Activated naive CD8-positive, alpha-beta T cell treated with anti-CD3 and anti-CD28 coated beads, Interleukin-2, amount 50 U/mL, for 24 hours (primary cell): ENCODE results near the gene ELP5.

Source experiments
- ATAC-seq: fragments of 150-1000 bp; cut with Tn5 transposase; one replicate; pipeline ENCODE4 v1.10.0; 2021
- DNase-seq: peaks from one replicate; pipeline ENCODE4 v3.0.0; 2021
- H3K27ac Mint-ChIP-seq: one replicate; pipeline ENCODE4 v1.8.0; 2021; ENCODE audit warnings: mild to moderate bottlenecking, mixed read lengths
- H3K27me3 Mint-ChIP-seq: one replicate; pipeline ENCODE4 v1.8.0; 2021; ENCODE audit warnings: mixed read lengths
- H3K36me3 Mint-ChIP-seq: one replicate; pipeline ENCODE4 v1.8.0; 2021; ENCODE audit warnings: low read depth, mixed read lengths
- H3K4me1 Mint-ChIP-seq: one replicate; pipeline ENCODE4 v1.8.0; 2021; ENCODE audit warnings: mixed read lengths
- H3K4me3 Mint-ChIP-seq: one replicate; pipeline ENCODE4 v1.8.0; 2021; ENCODE audit warnings: mild to moderate bottlenecking, moderate library complexity, mixed read lengths
- H3K9me3 Mint-ChIP-seq: one replicate; pipeline ENCODE4 v1.8.0; 2021; ENCODE audit warnings: mixed read lengths

The ELP5 gene

DNA sequence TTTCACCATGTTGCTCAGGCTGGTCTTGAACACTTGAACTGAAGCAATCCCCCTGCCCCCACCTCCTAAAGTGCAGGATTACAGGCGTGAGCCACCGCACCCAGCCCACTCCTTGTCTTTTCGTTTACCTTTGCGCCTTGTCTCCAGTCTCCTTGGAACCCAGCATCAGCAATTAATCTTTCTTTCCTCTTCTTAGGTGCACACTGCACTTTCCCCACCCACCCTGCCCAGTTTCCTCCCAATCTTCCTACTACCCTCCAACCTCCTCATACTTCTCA is 11.7 kb downstream of the ELP5 start:
- Mint-ChIP-seq H3K4me1 (peaks cover 36% of the 10 kb centered on the region), H3K36me3 (peaks cover 5% of the 10 kb centered on the region), H3K4me3 (peak overlapping the region; percentile 19), H3K27ac (no peak overlapping the region), H3K27me3 (peaks cover 21% of the 10 kb centered on the region), H3K9me3 (no peaks in the 10 kb centered on the region)
- DNase-seq (no peak), ATAC-seq (no peak)

DNA sequence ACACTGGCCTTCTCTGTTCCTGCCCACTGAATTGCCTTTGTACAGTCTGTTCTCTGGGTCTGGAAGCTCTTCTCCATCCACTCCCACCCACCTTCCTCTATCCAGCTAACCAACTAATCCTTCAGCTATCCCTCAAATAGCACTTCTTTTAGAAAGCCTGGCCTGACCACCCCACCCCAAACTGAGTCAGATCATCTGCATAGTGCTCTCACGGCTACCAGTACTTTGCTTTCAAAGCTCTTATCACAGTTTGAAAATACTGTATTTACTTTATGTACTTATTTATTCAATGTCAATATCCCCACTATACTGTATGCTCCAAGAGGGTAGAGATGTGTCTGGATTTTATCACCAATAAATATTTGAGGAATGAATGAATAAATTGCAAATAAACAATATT is 14.8 kb downstream of the ELP5 start:
- no peak for DNase-seq
- no peak overlapping the region for H3K27ac Mint-ChIP-seq
- peaks cover 25% of the 10 kb centered on the region for H3K4me1 Mint-ChIP-seq
- no peaks in the 10 kb centered on the region for H3K9me3 Mint-ChIP-seq
- no peak for ATAC-seq
- H3K4me3 Mint-ChIP-seq, result no peak overlapping the region
- no peaks in the 10 kb centered on the region for H3K36me3 Mint-ChIP-seq
- H3K27me3 Mint-ChIP-seq, result peaks cover 21% of the 10 kb centered on the region

DNA sequence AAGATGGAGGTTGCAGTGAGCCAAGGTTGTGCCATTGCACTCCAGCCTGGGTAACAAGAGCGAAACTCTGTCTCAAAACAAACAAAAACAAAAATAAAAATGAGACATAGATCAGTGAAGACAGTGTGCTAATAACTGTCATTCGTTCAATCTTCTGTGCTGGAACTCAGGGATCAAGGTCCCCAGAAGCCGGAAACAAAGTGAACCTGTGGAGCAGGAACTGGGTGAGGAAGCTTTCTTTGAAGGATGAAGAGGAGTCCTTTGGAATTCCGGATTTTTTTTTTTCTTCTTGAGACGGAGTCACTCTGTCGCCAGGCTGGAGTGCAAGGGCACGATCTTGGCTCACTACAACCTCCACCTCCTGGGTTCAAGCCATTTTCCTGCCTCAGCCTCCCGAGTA is 27.4 kb downstream of the ELP5 start:
- H3K9me3 Mint-ChIP-seq, result no peaks in the 10 kb centered on the region
- peaks cover 18% of the 10 kb centered on the region for H3K4me1 Mint-ChIP-seq
- no peak overlapping the region for H3K4me3 Mint-ChIP-seq
- ATAC-seq (no peak), DNase-seq (no peak)
- peaks cover 17% of the 10 kb centered on the region for H3K27me3 Mint-ChIP-seq
- H3K36me3 Mint-ChIP-seq, result no peaks in the 10 kb centered on the region
- H3K27ac Mint-ChIP-seq, result no peak overlapping the region

DNA sequence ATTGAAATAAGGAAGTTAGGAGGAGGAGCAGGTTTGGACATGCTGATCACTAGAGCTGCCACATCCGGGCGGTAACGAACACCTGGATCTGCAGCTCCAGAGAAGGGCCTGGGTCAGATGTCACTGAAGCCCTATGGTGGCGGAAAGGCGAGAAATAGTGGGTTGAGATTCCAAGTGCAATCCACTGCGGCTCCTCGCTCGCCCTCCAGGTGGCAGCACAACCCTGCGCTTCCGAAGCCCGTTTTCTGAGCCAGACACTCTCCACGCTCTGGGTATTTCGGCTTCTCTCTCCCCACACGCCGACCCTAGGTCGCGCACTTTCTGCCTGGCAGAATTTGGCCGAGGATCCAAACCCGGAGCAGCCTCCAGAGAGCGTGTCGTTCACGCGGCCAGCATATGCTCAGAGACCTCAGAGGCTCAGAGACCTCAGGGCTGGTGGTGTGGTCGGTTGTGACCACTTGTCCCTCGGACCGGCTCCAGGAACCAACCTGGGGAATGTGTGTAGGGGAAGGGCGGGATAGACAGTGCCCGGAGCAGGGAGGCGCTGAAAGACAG is 28.6 kb downstream of the ELP5 start:
- Mint-ChIP-seq H3K27ac (peak overlapping the region; percentile 57), H3K9me3 (no peaks in the 10 kb centered on the region), H3K4me3 (peak overlapping the region; percentile 73), H3K27me3 (peaks cover 17% of the 10 kb centered on the region), H3K36me3 (no peaks in the 10 kb centered on the region), H3K4me1 (peaks cover 18% of the 10 kb centered on the region)
- DNase-seq, result peak; percentile 90
- ATAC-seq, result peak; percentile 86

DNA sequence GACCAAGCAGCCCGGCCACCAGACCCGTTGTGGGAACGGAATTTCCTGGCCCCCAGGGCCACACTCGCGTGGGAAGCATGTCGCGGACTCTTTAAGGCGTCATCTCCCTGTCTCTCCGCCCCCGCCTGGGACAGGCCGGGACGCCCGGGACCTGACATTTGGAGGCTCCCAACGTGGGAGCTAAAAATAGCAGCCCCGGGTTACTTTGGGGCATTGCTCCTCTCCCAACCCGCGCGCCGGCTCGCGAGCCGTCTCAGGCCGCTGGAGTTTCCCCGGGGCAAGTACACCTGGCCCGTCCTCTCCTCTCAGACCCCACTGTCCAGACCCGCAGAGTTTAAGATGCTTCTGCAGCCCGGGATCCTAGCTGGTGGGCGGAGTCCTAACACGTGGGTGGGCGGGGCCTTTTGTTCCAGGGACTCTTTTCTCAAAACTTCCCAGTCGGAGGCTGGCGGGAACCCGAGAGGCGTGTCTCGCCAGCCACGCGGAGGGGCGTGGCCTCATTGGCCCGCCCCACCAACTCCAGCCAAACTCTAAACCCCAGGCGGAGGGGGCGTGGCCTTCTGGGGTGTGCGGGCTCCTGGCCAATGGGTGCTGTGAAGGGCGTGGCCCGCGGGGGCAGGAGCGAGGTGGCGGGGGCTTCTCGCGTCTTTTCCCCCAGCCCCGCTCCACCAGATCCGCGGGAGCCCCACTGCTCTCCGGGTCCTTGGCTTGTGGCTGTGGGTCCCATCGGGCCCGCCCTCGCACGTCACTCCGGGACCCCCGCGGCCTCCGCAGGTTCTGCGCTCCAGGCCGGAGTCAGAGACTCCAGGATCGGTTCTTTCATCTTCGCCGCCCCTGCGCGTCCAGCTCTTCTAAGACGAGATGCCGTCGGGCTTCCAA is 29.3 kb downstream of the ELP5 start, which contains the start of gene SLC2A4:
Gene SLC2A4 (plus strand): TSS at position 645 of the 879 bp plus-strand sequence. CDS start 217 bp downstream, at position 862.
- DNase-seq (peak; percentile 94), ATAC-seq (peak; percentile 64)
- Mint-ChIP-seq H3K36me3 (no peaks in the 10 kb centered on the region), H3K27me3 (peaks cover 17% of the 10 kb centered on the region), H3K4me3 (peak within 1 kb of the TSS; percentile 73), H3K9me3 (no peaks in the 10 kb centered on the region), H3K4me1 (peaks cover 18% of the 10 kb centered on the region), H3K27ac (peak within 1 kb of the TSS; percentile 67)

DNA sequence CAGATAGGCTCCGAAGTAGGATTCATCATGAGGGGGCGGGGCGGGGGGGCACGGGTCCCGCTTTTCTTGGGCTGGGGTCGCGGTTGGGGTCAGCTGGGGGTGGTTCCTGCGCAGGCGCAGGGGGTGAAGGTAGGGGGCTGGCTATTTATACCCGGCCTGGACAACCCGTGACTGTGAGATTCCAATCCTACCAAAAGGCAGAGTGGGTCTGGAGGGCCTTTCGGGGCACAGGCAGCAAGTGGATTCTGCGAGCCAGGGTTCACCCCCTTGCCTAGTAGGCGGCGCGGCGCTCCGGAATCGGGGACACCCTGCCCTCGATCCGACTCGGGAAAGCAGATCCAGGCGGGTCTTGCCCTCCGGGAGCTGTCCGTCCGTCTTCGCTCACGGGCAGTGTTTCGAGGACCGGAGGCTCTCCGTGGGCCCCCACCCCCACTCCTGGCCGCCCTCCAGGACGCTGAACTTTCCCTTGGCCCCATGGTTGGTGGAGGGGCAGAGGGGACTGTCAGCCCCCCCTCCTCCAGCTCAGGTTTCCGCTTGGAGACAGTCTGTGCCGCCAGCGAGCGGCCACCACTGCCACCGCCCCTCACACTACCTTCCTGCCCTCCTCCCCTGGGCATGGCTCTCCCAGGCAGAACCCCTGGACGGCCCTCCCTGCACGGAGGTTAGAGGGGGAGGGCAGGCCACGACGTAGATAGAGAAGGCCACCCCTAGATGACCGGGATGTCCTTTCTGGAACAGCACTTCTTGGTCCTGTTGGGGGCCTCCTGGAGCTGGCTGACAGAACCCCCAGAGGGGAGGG is 30.1 kb downstream of the ELP5 start:
- Mint-ChIP-seq H3K27me3 (peaks cover 17% of the 10 kb centered on the region), H3K4me1 (peaks cover 18% of the 10 kb centered on the region), H3K27ac (no peak overlapping the region), H3K36me3 (no peaks in the 10 kb centered on the region), H3K9me3 (no peaks in the 10 kb centered on the region), H3K4me3 (peak overlapping the region; percentile 73)
- ATAC-seq (no peak), DNase-seq (peak; percentile 13)

DNA sequence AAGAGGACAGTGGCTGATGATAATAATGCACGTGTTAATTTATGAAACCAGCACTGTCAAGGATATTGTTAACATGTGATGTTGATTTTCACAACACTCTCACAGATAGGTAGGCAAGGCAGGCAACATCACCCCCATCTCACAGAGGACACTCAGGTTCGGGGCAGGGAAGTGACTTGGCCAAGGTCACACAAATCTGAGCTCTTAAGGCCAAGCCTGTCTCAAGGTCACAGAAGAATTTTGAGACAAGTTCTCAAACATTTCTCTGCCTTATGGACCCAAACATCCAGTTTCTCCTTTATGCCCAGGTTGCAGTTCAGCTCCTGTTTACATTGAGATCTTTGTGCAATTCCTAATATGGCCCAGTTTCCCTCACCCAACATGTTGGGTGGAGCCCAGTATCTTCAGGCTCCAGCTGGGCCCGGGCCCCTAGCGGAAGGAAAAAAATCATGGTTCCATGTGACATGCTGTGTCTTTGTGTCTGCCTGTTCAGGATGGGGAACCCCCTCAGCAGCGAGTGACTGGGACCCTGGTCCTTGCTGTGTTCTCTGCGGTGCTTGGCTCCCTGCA is 30.8 kb downstream of the ELP5 start:
- ATAC-seq (no peak), DNase-seq (peak; percentile 19)
- H3K36me3 Mint-ChIP-seq, result no peaks in the 10 kb centered on the region
- peaks cover 17% of the 10 kb centered on the region for H3K27me3 Mint-ChIP-seq
- no peaks in the 10 kb centered on the region for H3K9me3 Mint-ChIP-seq
- H3K27ac Mint-ChIP-seq, result no peak overlapping the region
- peaks cover 18% of the 10 kb centered on the region for H3K4me1 Mint-ChIP-seq
- peak overlapping the region; percentile 42 for H3K4me3 Mint-ChIP-seq

DNA sequence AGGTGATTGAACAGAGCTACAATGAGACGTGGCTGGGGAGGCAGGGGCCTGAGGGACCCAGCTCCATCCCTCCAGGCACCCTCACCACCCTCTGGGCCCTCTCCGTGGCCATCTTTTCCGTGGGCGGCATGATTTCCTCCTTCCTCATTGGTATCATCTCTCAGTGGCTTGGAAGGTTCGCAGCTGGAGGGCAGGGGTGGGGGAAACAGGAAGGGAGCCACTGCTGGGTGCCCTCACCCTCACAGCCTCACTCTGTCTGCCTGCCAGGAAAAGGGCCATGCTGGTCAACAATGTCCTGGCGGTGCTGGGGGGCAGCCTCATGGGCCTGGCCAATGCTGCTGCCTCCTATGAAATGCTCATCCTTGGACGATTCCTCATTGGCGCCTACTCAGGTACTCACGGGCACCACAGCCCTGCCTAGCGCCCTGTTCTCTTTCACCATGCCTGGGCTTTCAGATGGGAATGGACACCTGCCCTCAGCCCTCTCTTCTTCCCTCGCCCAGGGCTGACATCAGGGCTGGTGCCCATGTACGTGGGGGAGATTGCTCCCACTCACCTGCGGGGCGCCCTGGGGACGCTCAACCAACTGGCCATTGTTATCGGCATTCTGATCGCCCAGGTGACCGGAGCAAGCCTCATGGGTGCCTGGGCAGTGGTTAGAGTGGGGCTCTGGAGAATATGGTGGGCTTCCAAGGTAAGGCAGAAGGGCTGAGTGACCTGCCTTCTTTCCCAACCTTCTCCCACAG is 31.6 kb downstream of the ELP5 start:
- no peaks in the 10 kb centered on the region for H3K36me3 Mint-ChIP-seq
- peaks cover 19% of the 10 kb centered on the region for H3K27me3 Mint-ChIP-seq
- DNase-seq, result no peak
- H3K4me3 Mint-ChIP-seq, result no peak overlapping the region
- H3K27ac Mint-ChIP-seq, result no peak overlapping the region
- H3K4me1 Mint-ChIP-seq, result peaks cover 18% of the 10 kb centered on the region
- no peak for ATAC-seq
- no peaks in the 10 kb centered on the region for H3K9me3 Mint-ChIP-seq

DNA sequence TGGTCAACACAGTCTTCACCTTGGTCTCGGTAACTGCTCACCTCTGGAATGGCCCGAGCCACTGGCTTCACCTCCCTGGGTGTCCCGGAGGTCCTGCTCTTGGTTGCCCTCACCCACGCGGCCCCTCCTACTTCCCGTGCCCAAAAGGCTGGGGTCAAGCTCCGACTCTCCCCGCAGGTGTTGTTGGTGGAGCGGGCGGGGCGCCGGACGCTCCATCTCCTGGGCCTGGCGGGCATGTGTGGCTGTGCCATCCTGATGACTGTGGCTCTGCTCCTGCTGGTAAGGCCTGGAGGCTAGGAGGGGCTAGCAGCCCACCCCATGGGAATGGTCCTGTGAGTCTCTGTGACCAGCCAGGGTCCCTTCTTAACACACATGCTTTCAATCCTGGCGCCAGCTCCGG is 32.9 kb downstream of the ELP5 start:
- Mint-ChIP-seq H3K4me3 (no peak overlapping the region), H3K27me3 (peaks cover 19% of the 10 kb centered on the region), H3K36me3 (no peaks in the 10 kb centered on the region), H3K9me3 (no peaks in the 10 kb centered on the region), H3K4me1 (peaks cover 18% of the 10 kb centered on the region), H3K27ac (no peak overlapping the region)
- DNase-seq (no peak), ATAC-seq (no peak)

DNA sequence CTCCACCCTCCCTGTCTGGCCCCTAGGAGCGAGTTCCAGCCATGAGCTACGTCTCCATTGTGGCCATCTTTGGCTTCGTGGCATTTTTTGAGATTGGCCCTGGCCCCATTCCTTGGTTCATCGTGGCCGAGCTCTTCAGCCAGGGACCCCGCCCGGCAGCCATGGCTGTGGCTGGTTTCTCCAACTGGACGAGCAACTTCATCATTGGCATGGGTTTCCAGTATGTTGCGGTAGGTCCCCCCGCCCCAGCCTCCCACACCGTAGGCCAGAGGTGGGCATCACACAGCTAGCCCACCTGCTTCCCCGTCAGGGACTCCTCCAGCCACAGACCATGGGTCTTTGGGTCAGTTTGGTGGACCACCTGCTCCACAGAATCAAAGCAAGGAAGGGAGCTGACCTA is 33.7 kb downstream of the ELP5 start:
- Mint-ChIP-seq H3K36me3 (no peaks in the 10 kb centered on the region), H3K27ac (no peak overlapping the region), H3K4me1 (peaks cover 16% of the 10 kb centered on the region), H3K4me3 (no peak overlapping the region), H3K9me3 (no peaks in the 10 kb centered on the region), H3K27me3 (peaks cover 19% of the 10 kb centered on the region)
- no peak for DNase-seq
- no peak for ATAC-seq

DNA sequence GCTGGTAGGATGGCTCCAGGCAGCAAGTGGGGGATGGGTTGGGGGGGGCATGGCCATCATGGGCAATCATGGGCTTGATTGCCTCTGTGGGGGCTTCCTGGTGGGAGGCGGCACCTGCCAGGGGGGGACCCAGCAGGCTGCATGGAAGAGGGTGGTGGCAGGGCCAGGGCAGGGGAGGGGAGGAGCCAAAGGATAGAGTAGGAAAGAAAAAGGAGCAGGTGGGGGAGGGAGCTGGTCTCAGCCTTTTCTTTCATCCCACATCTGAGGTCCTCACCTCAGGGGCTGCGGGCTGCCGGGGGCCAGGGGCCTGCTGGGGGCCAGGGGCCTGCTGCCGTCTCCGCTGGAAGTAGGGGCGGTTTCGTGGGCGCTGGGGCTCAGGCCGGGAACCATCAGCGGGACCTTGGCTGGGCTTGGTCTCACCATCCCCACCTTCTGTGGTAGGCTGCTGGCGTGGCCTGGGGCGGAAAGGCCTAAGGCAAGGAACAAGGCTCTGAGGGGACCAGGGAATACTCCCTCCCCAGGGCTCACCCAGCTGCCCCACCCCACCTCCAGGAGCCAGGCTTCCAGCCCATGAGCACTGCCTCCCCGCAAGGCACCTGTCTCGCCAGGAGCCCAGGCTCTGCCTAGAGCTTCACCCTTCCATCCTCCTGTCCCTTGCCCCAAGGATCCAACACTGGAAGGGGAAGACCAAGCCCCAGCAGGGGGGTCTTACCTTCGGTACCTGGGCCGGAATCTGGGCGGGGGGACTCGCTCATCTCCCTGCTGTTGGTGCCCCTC is 37.4 kb downstream of the ELP5 start:
- no peaks in the 10 kb centered on the region for H3K9me3 Mint-ChIP-seq
- peaks cover 14% of the 10 kb centered on the region for H3K27me3 Mint-ChIP-seq

DNA sequence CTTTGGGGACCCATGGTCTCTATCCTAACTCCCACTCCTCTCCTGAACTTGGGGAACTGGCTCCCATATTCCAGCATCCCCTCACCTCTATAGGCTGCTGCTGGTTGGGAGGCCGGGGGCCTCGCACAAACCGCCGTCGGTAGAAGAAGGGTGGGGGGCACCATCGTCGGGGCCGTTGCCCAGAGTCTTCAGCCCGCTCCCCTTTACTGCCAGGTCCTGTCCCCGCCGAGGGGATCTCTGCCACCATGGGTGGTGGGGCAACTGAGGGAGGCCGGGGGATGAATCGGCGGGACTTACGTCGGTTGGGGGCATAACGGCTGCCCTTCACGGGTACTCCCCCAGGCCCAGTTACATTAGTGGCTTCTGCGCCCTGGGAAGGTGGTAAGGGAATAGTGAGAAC is 38.2 kb downstream of the ELP5 start:
- Mint-ChIP-seq H3K4me3 (no peak overlapping the region), H3K9me3 (no peaks in the 10 kb centered on the region), H3K27me3 (peaks cover 17% of the 10 kb centered on the region), H3K4me1 (peaks cover 8% of the 10 kb centered on the region), H3K27ac (no peak overlapping the region), H3K36me3 (no peaks in the 10 kb centered on the region)
- DNase-seq, result no peak
- no peak for ATAC-seq

More for the DNA sequence above, 37.4 kb downstream of the ELP5 start:
- H3K27ac Mint-ChIP-seq, result no peak overlapping the region
- H3K36me3 Mint-ChIP-seq, result no peaks in the 10 kb centered on the region
- ATAC-seq (no peak), DNase-seq (no peak)
- no peak overlapping the region for H3K4me3 Mint-ChIP-seq
- H3K4me1 Mint-ChIP-seq, result peaks cover 4% of the 10 kb centered on the region

DNA sequence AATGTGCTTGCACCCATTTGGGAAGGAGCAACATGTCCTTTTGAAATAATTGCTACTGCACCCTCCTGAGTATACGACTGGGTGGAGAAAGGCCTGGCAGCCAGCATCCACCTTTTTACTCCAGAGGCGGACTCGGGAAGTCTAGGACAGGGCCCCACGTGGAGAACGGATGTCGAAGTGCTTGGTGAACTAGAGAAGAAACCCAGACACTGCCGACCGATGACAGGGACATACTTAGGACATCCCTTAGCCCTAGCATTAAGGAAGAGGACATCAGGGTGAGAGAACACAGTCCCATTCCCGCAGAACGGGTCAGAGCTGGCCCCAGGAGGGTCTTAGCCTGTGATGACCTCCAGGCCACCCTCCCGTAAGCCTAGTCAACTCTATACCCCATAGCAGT is 38.7 kb downstream of the ELP5 start:
- Mint-ChIP-seq H3K27me3 (peaks cover 22% of the 10 kb centered on the region), H3K27ac (no peak overlapping the region), H3K36me3 (no peaks in the 10 kb centered on the region), H3K4me3 (no peak overlapping the region), H3K4me1 (peaks cover 13% of the 10 kb centered on the region), H3K9me3 (no peaks in the 10 kb centered on the region)
- DNase-seq, result no peak
- ATAC-seq, result no peak
